ENCODE results near the gene MRAP2.

GRCh38 chr6:84078335-84078734 is 44.8 kb downstream of the MRAP2 start:
- TF ChIP-seq CTCF (IDR thresholded peaks at IDR 0.05) (no peak), POLR2AphosphoS5 (IDR thresholded peaks at IDR 0.05; ENCODE audit: insufficient read depth in 1 of 2, low read depth in 1 of 2) (no peak), POLR2A (IDR thresholded peaks at IDR 0.05) (no peak)
